ENCODE measurements around the gene ATP6V0D1. TPM values are rescaled to one million over a fixed set of nuclear protein-coding genes. Genes with fewer than 3 reads are reported as not detected.

Gene ATP6V0D1
- polyA plus RNA-seq, 1 donor from 2014 or later = 188 TPM

GRCh38 chr16:67463691-67464090 is 17.3 kb downstream of the ATP6V0D1 start:
- no peaks in the 10 kb centered on the region for H3K36me3 ChIP-seq (ENCODE audit: insufficient read depth, low read length)
- no peak overlapping the region for H2AFZ ChIP-seq (ENCODE audit: low read depth, low read length)
- no peaks in the 10 kb centered on the region for H3K9me3 ChIP-seq (ENCODE audit: low read length)
- H4K20me1 ChIP-seq (ENCODE audit: insufficient read depth) = no peaks in the 10 kb centered on the region
- no peak overlapping the region for H3K4me3 ChIP-seq (ENCODE audit: low read length)
- TF ChIP-seq REST (IDR thresholded peaks at IDR 0.05; ENCODE audit: borderline replicate concordance) = no peak
- no peak for TF ChIP-seq EP300 (conservative IDR thresholded peaks at IDR 0.05; ENCODE audit: poor library complexity, severe bottlenecking)
- no peak for TF ChIP-seq TAF1 (IDR thresholded peaks at IDR 0.05; ENCODE audit: low read depth)
- no peak for TF ChIP-seq RAD21 (conservative IDR thresholded peaks at IDR 0.05)
- TF ChIP-seq SMC3 (conservative IDR thresholded peaks at IDR 0.05; ENCODE audit: poor library complexity) = no peak
- TF ChIP-seq MXI1 (conservative IDR thresholded peaks at IDR 0.05; ENCODE audit: poor library complexity, severe bottlenecking) = no peak
- TF ChIP-seq CTCF (IDR thresholded peaks at IDR 0.05; ENCODE audit: poor library complexity, severe bottlenecking) = no peak
- no peak for TF ChIP-seq EZH2 (IDR thresholded peaks at IDR 0.05; ENCODE audit: borderline replicate concordance, insufficient read depth, low read length, poor library complexity, severe bottlenecking)
- TF ChIP-seq POLR2AphosphoS5 (IDR thresholded peaks at IDR 0.05) = no peak
- H3K27ac ChIP-seq (ENCODE audit: low read length) = no peak overlapping the region
- no peaks in the 10 kb centered on the region for H3K27me3 ChIP-seq (ENCODE audit: insufficient read depth, low read depth, low read length)
- H3K9ac ChIP-seq (ENCODE audit: low read length) = no peak overlapping the region
- H3K9me2 ChIP-seq (ENCODE audit: insufficient read depth, low read length) = no peaks in the 10 kb centered on the region
- H3K79me2 ChIP-seq (replicated peaks; ENCODE audit: insufficient read depth, low read length) = peaks cover 6% of the 10 kb centered on the region
- H3K4me2 ChIP-seq (ENCODE audit: low read length) = no peak overlapping the region
- H3F3A ChIP-seq (ENCODE audit: insufficient read depth, low read length, poor library complexity, severe bottlenecking) = no peaks in the 10 kb centered on the region

GRCh38 chr16:67463059-67463458 is 17.9 kb downstream of the ATP6V0D1 start:
- Histone ChIP-seq H2AFZ (ENCODE audit: low read depth, low read length) (no peak overlapping the region), H3K27ac (ENCODE audit: low read length) (no peak overlapping the region), H3K9me2 (ENCODE audit: insufficient read depth, low read length) (no peaks in the 10 kb centered on the region), H3K4me2 (ENCODE audit: low read length) (no peak overlapping the region), H3K4me3 (ENCODE audit: low read length) (no peak overlapping the region), H3K27me3 (ENCODE audit: insufficient read depth, low read depth, low read length) (no peaks in the 10 kb centered on the region), H3K9ac (ENCODE audit: low read length) (no peak overlapping the region), H3F3A (ENCODE audit: insufficient read depth, low read length, poor library complexity, severe bottlenecking) (no peaks in the 10 kb centered on the region), H4K20me1 (ENCODE audit: insufficient read depth) (no peaks in the 10 kb centered on the region), H3K36me3 (ENCODE audit: insufficient read depth, low read length) (no peaks in the 10 kb centered on the region), H3K79me2 (replicated peaks; ENCODE audit: insufficient read depth, low read length) (peaks cover 6% of the 10 kb centered on the region), H3K9me3 (ENCODE audit: low read length) (no peaks in the 10 kb centered on the region)
- no peak for TF ChIP-seq REST (IDR thresholded peaks at IDR 0.05; ENCODE audit: borderline replicate concordance)
- TF ChIP-seq POLR2AphosphoS5 (IDR thresholded peaks at IDR 0.05) = no peak
